HG03103 (cell line): Measurements from ENCODE around the gene PCDHGB3.
"Not testable (repeated sequence)": the region's sequence is repeated elsewhere in the genome, so short reads cannot be mapped to it uniquely, and the experiment has no call there.

ENCODE experiments used
- ATAC-seq: cut with Tn5 transposase; IDR thresholded peaks from one replicate; pipeline ENCODE4 v1.9.1; 2021; ENCODE audit warnings: low read depth; ENCODE audit not compliant: unreplicated experiment

Gene PCDHGB3

DNA sequence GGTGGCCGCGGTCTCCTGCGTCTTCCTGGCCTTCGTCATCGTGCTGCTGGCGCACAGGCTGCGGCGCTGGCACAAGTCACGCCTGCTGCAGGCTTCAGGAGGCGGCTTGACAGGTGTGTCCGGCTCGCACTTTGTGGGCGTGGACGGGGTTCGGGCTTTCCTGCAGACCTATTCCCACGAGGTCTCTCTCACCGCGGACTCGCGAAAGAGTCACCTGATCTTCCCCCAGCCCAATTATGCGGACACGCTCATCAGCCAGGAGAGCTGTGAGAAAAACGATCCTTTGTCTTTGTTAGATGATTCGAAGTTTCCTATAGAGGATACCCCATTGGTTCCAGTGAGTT is 45.2 kb downstream of the PCDHGB3 start:
- ATAC-seq, result not testable (repeated sequence)

DNA sequence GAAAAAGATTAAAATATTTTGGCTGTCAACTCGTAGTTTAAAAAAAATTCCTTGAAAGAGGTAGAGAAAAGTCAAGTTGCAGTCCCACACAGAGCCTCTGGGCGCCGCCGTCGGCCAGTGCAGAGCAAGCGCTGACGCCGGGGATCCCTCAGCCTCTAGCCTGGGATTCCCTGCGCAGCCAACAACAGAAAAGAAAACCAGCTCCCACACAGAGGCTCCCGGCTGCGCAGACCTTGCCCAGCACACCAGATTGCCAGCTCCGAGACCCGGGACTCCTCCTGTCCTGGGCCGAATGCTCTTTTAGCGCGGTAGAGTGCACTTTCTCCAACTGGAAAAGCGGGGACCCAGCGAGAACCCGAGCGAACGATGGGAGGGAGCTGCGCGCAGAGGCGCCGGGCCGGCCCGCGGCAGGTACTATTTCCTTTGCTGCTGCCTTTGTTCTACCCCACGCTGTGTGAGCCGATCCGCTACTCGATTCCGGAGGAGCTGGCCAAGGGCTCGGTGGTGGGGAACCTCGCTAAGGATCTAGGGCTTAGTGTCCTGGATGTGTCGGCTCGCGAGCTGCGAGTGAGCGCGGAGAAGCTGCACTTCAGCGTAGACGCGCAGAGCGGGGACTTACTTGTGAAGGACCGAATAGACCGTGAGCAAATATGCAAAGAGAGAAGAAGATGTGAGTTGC is 47.6 kb downstream of the PCDHGB3 start, which contains the start of gene PCDHGB7:
TSS of gene PCDHGB7 (plus strand) at position 184 of the 679 bp plus-strand sequence. CDS start at position 367, 183 bp downstream.
- peak; percentile 80 for ATAC-seq

DNA sequence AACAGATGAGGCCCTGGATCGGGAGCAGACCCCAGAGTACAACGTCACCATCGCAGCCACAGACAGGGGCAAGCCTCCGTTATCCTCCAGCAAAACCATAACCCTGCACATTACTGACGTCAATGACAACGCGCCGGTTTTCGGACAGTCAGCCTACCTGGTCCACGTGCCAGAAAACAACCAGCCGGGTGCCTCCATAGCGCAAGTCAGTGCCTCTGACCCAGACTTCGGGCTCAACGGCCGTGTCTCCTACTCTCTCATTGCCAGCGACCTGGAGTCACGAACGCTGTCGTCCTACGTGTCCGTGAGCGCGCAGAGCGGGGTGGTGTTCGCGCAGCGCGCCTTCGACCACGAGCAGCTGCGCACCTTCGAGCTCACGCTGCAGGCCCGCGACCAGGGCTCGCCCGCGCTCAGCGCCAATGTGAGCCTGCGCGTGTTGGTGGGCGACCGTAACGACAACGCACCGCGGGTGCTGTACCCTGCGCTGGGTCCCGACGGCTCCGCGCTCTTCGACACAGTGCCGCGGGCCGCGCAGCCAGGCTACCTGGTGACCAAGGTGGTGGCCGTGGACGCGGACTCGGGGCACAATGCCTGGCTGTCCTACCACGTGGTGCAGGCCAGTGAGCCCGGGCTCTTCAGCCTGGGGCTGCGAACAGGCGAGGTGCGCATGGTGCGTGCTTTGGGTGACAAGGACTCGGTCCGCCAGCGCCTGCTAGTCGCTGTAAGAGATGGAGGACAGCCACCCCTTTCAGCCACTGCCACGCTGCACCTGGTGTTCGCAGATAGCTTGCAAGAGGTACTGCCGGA is 49.2 kb downstream of the PCDHGB3 start:
- ATAC-seq, result no peak

DNA sequence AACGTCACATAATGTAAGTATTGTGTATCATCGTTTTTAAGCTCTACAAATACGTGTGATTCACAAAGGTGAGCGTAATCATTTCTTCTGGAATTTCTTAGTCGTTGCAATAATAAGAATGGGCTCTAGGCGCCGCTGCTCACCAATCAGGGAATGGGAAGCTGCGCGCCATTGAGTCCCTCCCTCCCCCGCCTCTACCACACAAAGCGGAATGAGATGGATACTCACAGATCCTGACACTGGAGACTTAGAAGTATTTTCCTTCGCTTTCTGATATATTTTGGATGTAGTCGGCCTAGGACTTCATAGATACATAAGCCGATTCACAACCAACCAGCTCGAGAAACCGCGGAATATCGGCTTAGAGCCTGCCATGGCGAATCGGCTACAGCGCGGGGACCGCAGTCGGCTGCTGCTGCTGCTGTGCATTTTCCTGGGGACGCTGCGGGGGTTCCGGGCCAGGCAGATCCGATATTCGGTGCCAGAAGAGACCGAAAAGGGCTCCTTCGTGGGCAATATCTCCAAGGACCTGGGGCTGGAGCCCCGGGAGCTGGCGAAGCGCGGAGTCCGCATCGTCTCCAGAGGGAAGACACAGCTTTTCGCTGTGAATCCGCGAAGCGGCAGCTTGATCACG is 50.9 kb downstream of the PCDHGB3 start, which contains the start of gene PCDHGA11:
TSS of gene PCDHGA11 (plus strand) at position 197 of the 634 bp plus-strand sequence. CDS start at position 374, 177 bp downstream.
- ATAC-seq, result peak; percentile 42

DNA sequence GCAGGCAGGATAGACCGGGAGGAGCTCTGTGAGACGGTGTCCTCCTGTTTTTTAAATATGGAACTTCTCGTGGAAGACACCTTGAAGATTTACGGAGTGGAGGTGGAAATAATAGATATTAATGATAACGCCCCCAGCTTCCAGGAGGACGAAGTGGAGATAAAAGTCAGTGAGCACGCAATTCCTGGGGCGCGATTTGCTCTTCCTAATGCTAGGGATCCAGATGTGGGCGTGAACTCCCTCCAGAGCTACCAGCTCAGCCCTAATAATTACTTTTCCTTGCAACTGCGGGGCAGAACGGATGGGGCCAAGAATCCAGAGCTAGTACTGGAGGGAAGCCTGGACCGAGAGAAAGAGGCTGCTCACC is 51.4 kb downstream of the PCDHGB3 start:
- no peak for ATAC-seq
